MM.1S (cell line): Measurements from ENCODE around the gene POLR2J.
"Not testable (repeated sequence)": the region's sequence is repeated elsewhere in the genome, so short reads cannot be mapped to it uniquely, and the experiment has no call there.

Source experiments
- DNase-seq: peaks from one replicate; pipeline ENCODE4 v3.0.0-alpha.2; 2015
- H2AFZ ChIP-seq: fragments of 300-600 bp; sonication (generic); 2 replicates; pipeline ENCODE4 v1.6.0; 2016; ENCODE audit warnings: antibody characterized with exemption, low read length
- H3F3A ChIP-seq: fragments of 300-600 bp; sonication (generic); 2 replicates; pipeline ENCODE4 v1.6.1; 2016; ENCODE audit warnings: mild to moderate bottlenecking, antibody characterized with exemption, low read length, moderate library complexity, mixed read lengths; ENCODE audit not compliant: insufficient read depth
- H3K27ac ChIP-seq: fragments of 300-600 bp; sonication (generic); 2 replicates; pipeline ENCODE4 v1.5.1; 2016; ENCODE audit warnings: mild to moderate bottlenecking, low read length
- H3K27me3 ChIP-seq: fragments of 300-600 bp; sonication (generic); replicated peaks from 2 replicates; pipeline ENCODE4 v1.6.0; 2016; ENCODE audit warnings: low read length; ENCODE audit not compliant: insufficient read depth
- H3K36me3 ChIP-seq: fragments of 300-600 bp; sonication (generic); replicated peaks from 2 replicates; pipeline ENCODE4 v1.6.1; 2016; ENCODE audit warnings: mild to moderate bottlenecking, low read length, mixed read lengths; ENCODE audit not compliant: insufficient read depth
- H3K4me1 ChIP-seq: fragments of 300-600 bp; sonication (generic); 2 replicates; pipeline ENCODE4 v1.6.1; 2016; ENCODE audit warnings: low read length, mixed read lengths
- H3K4me2 ChIP-seq: fragments of 300-600 bp; sonication (generic); 2 replicates; pipeline ENCODE4 v1.6.0; 2016; ENCODE audit warnings: low read depth, low read length
- H3K4me3 ChIP-seq: fragments of 300-600 bp; sonication (generic); 2 replicates; pipeline ENCODE4 v1.5.1; 2016; ENCODE audit warnings: low read length, mixed read lengths
- H3K79me2 ChIP-seq: fragments of 300-600 bp; sonication (generic); 2 replicates; pipeline ENCODE4 v1.6.1; 2016; ENCODE audit warnings: mixed run types, low read length, mixed read lengths
- H3K9ac ChIP-seq: fragments of 300-600 bp; sonication (generic); 2 replicates; pipeline ENCODE4 v1.6.1; 2016; ENCODE audit warnings: low read length, mixed read lengths
- H3K9me2 ChIP-seq: fragments of 300-600 bp; sonication (generic); replicated peaks from 2 replicates; pipeline ENCODE4 v1.6.1; 2016; ENCODE audit warnings: mild to moderate bottlenecking, low read length, mixed read lengths; ENCODE audit not compliant: insufficient read depth
- H3K9me3 ChIP-seq: fragments of 300-600 bp; sonication (generic); replicated peaks from 2 replicates; pipeline ENCODE4 v1.6.1; 2016; ENCODE audit warnings: mild to moderate bottlenecking, low read length, mixed read lengths; ENCODE audit not compliant: insufficient read depth
- H4K20me1 ChIP-seq: fragments of 300-600 bp; sonication (generic); 2 replicates; pipeline ENCODE4 v1.6.1; 2016; ENCODE audit warnings: mild to moderate bottlenecking, low read length, moderate library complexity, mixed read lengths; ENCODE audit not compliant: insufficient read depth

Gene POLR2J

GRCh38 chr7:102516951-102517350 lies 38.2 kb upstream of the POLR2J start:
- not testable (repeated sequence) for H3K9ac ChIP-seq, H4K20me1 ChIP-seq, H3K9me2 ChIP-seq, H3F3A ChIP-seq, H3K4me2 ChIP-seq, H3K4me3 ChIP-seq, H2AFZ ChIP-seq, DNase-seq, H3K4me1 ChIP-seq, H3K36me3 ChIP-seq, H3K27ac ChIP-seq, H3K27me3 ChIP-seq, H3K9me3 ChIP-seq, H3K79me2 ChIP-seq

GRCh38 chr7:102515889-102516288 lies 37.2 kb upstream of the POLR2J start:
- H3K27ac ChIP-seq, H3K9me3 ChIP-seq, H3K27me3 ChIP-seq, H3K9me2 ChIP-seq, H2AFZ ChIP-seq, H3K4me2 ChIP-seq, H3K4me3 ChIP-seq, H3F3A ChIP-seq, DNase-seq, H3K9ac ChIP-seq, H3K4me1 ChIP-seq, H3K79me2 ChIP-seq, H4K20me1 ChIP-seq, H3K36me3 ChIP-seq: not testable (repeated sequence)

- H3K9ac ChIP-seq, H3F3A ChIP-seq, H3K36me3 ChIP-seq, H3K9me2 ChIP-seq, H3K27me3 ChIP-seq, H3K9me3 ChIP-seq, H3K79me2 ChIP-seq, H4K20me1 ChIP-seq, H3K4me2 ChIP-seq, DNase-seq, H3K4me3 ChIP-seq, H3K4me1 ChIP-seq, H2AFZ ChIP-seq: not testable (repeated sequence)
- peak overlapping the region; percentile 49; the same call in 1 of the 2 replicates for H3K27ac ChIP-seq
Measured at GRCh38 chr7:102514881-102515721, 36.4 kb upstream of the POLR2J start.

GRCh38 chr7:102512642-102513221 lies 34.0 kb upstream of the POLR2J start:
- not testable (repeated sequence) for H3K27me3 ChIP-seq, H3F3A ChIP-seq, H3K9me3 ChIP-seq, H4K20me1 ChIP-seq, H3K79me2 ChIP-seq, H3K27ac ChIP-seq, H3K9me2 ChIP-seq, H3K36me3 ChIP-seq, H3K4me3 ChIP-seq, H2AFZ ChIP-seq, H3K4me2 ChIP-seq, H3K9ac ChIP-seq, H3K4me1 ChIP-seq
- peak; percentile 6 for DNase-seq

- not testable (repeated sequence) for H3K36me3 ChIP-seq, H3K9me2 ChIP-seq, H3K4me3 ChIP-seq, H3F3A ChIP-seq, H3K4me2 ChIP-seq, H3K9me3 ChIP-seq, H2AFZ ChIP-seq, H3K27me3 ChIP-seq, DNase-seq, H3K79me2 ChIP-seq, H3K9ac ChIP-seq, H4K20me1 ChIP-seq, H3K27ac ChIP-seq, H3K4me1 ChIP-seq
Measured at GRCh38 chr7:102511860-102512522, 33.3 kb upstream of the POLR2J start.

GRCh38 chr7:102510575-102510974 lies 31.9 kb upstream of the POLR2J start:
- not testable (repeated sequence) for H3K27ac ChIP-seq, H3K4me2 ChIP-seq, H3K9me2 ChIP-seq, H2AFZ ChIP-seq, H3K27me3 ChIP-seq, H3K9ac ChIP-seq, H3K9me3 ChIP-seq, H3K4me1 ChIP-seq, H3K4me3 ChIP-seq, H3K36me3 ChIP-seq, H3F3A ChIP-seq, H3K79me2 ChIP-seq, H4K20me1 ChIP-seq, DNase-seq

GRCh38 chr7:102507410-102508088 lies 28.8 kb upstream of the POLR2J start:
- not testable (repeated sequence) for H3K27me3 ChIP-seq, H3K4me1 ChIP-seq, H3K36me3 ChIP-seq, H3K4me2 ChIP-seq, H3K27ac ChIP-seq, H2AFZ ChIP-seq, H3K9me3 ChIP-seq, H3K79me2 ChIP-seq, H3F3A ChIP-seq, H3K4me3 ChIP-seq, DNase-seq, H4K20me1 ChIP-seq, H3K9ac ChIP-seq, H3K9me2 ChIP-seq
